Endothelial cell of umbilical vein (primary cell): ENCODE measurements around the gene PDE3A. TPM values are rescaled to one million over a fixed set of nuclear protein-coding genes. Genes with fewer than 3 reads are reported as not detected.
A peak's percentile ranks its signal among the peaks of the same experiment; 100 is the strongest.

Experiments used
- BruUV-seq: library from RNA; stranded (reverse); fragments of 400-500 nt; replicated peaks from 2 replicates; lab custom pipeline; 2021; lab: Mats Ljungman, UMichigan
- CTCF ChIA-PET: fragments of 300-600, 350-600 bp; sonication (Branson Sonifier 250); formaldehyde crosslinking; loops from one replicate; lab custom pipeline; 2021; ENCODE audit warnings: antibody characterized with exemption, inconsistent platforms; lab: Charles Lee
- POLR2A ChIA-PET: fragments of 300-600, 350-600 bp; sonication (Branson Sonifier 250); formaldehyde crosslinking; loops from one replicate; lab custom pipeline; 2021; ENCODE audit warnings: antibody characterized with exemption, inconsistent platforms; lab: Charles Lee
- DNase-seq: peaks from one replicate; pipeline ENCODE4 v3.0.0-alpha.2; 2011; ENCODE audit warnings: low read depth, low spot score
- FAIRE-seq: peaks from 2 replicates; lab custom pipeline; 2011; peaks lifted over from hg19 to GRCh38; lab: Jason Lieb, UNC
- H2AFZ ChIP-seq: 2 replicates; pipeline ENCODE4 v1.6.0; 2012; ENCODE audit warnings: low read depth, low read length, control low read depth, inconsistent platforms
- H3K27ac ChIP-seq: 2 replicates; pipeline ENCODE4 v1.5.1; 2011; ENCODE audit warnings: low read depth, mild to moderate bottlenecking, control low read depth, low read length, moderate library complexity; ENCODE audit not compliant: insufficient read depth
- H3K27me3 ChIP-seq, 2 experiments: 2 replicates each; pipeline versions ENCODE4 v1.6.0 to v1.6.1; 2011; ENCODE audit warnings: low read length in 2 of 2, mixed read lengths in 1 of 2; ENCODE audit not compliant: control insufficient read depth in 2 of 2, insufficient read depth in 2 of 2
- H3K36me3 ChIP-seq, 2 experiments: 2 replicates in 1 of 2; 3 replicates in 1 of 2; pipeline ENCODE4 v1.5.1; 2011; ENCODE audit warnings: low read length in 2 of 2, mild to moderate bottlenecking in 1 of 2, moderate library complexity in 1 of 2; ENCODE audit not compliant: control insufficient read depth in 2 of 2, insufficient read depth in 2 of 2; ENCODE audit errors: extremely low read depth in 1 of 2
- H3K4me1 ChIP-seq: 3 replicates; pipeline ENCODE4 v1.5.1; 2011; ENCODE audit warnings: mild to moderate bottlenecking, low read length; ENCODE audit not compliant: control insufficient read depth, insufficient read depth; ENCODE audit errors: extremely low read depth
- H3K4me2 ChIP-seq: 2 replicates; pipeline ENCODE4 v1.6.1; 2011; ENCODE audit warnings: low read length, control low read depth, mixed read lengths; ENCODE audit not compliant: insufficient read depth
- H3K4me3 ChIP-seq, 3 experiments: fragments of 200-600 bp in 1 of 3; sonication (generic), shearing (Covaris generic) in 1 of 3; replicated peaks in 1 of 3; 2 replicates each; pipeline ENCODE4 v1.5.1; 2011 to 2016; ENCODE audit warnings: control low read depth in 3 of 3, low read length in 3 of 3, mild to moderate bottlenecking in 2 of 3, inconsistent platforms in 1 of 3, low read depth in 1 of 3, moderate library complexity in 1 of 3; ENCODE audit not compliant: insufficient read depth in 1 of 3
- H3K79me2 ChIP-seq: 2 replicates; pipeline ENCODE4 v1.6.0; 2012; ENCODE audit warnings: low read length, inconsistent platforms; ENCODE audit not compliant: control insufficient read depth, insufficient read depth
- H3K9ac ChIP-seq: replicated peaks from 2 replicates; pipeline ENCODE3; 2011; ENCODE audit warnings: low read length, control low read depth; ENCODE audit not compliant: insufficient read depth; ENCODE audit errors: extremely low read depth
- H3K9me1 ChIP-seq: replicated peaks from 3 replicates; pipeline ENCODE4 v1.6.0; 2011; ENCODE audit warnings: mild to moderate bottlenecking, low read length; ENCODE audit not compliant: control insufficient read depth, insufficient read depth; ENCODE audit errors: extremely low read depth
- H3K9me3 ChIP-seq: replicated peaks from 2 replicates; pipeline ENCODE4 v1.5.1; 2012; ENCODE audit warnings: low read length, inconsistent platforms; ENCODE audit not compliant: control insufficient read depth, insufficient read depth
- H4K20me1 ChIP-seq: replicated peaks from 2 replicates; pipeline ENCODE3; 2011; ENCODE audit warnings: mild to moderate bottlenecking, low read length; ENCODE audit not compliant: control insufficient read depth, insufficient read depth; ENCODE audit errors: extremely low read depth
- CTCF ChIP-seq, 2 donors: IDR thresholded peaks; 1 replicate in 1 of 2; 2 replicates in 1 of 2; pipeline ENCODE4 v1.5.1; 2011; ENCODE audit warnings: low read length in 2 of 2, mild to moderate bottlenecking in 2 of 2, moderate library complexity in 2 of 2, control low read depth in 1 of 2, inconsistent platforms in 1 of 2, low read depth in 1 of 2; ENCODE audit not compliant: insufficient read depth in 1 of 2; ENCODE audit errors: extremely low read depth in 1 of 2
- EZH2 ChIP-seq: IDR thresholded peaks from 2 replicates; pipeline ENCODE4 v1.6.1; 2012; ENCODE audit warnings: borderline replicate concordance, low read depth, mild to moderate bottlenecking, moderate library complexity, low read length, inconsistent platforms; ENCODE audit not compliant: severe bottlenecking
- FOS ChIP-seq: IDR thresholded peaks from 2 replicates; pipeline ENCODE4 v1.6.1; 2011; ENCODE audit warnings: mild to moderate bottlenecking, low read length, moderate library complexity, borderline replicate concordance; ENCODE audit not compliant: insufficient read depth
- GATA2 ChIP-seq: IDR thresholded peaks from 2 replicates; pipeline ENCODE4 v1.7.0; 2011; ENCODE audit warnings: low read depth, mild to moderate bottlenecking, moderate library complexity, mixed read lengths, low read length; ENCODE audit not compliant: insufficient read length, insufficient read depth
- JUN ChIP-seq: IDR thresholded peaks from 2 replicates; pipeline ENCODE4 v1.6.1; 2011; ENCODE audit warnings: borderline replicate concordance, low read depth; ENCODE audit not compliant: insufficient read length, insufficient read depth
- MAX ChIP-seq: IDR thresholded peaks from 2 replicates; pipeline ENCODE4 v1.6.1; 2011; ENCODE audit not compliant: insufficient read depth, insufficient read length
- MYC ChIP-seq: IDR thresholded peaks from one replicate; pipeline ENCODE4 v1.6.1; 2011; ENCODE audit warnings: mild to moderate bottlenecking, low read depth, low read length
- POLR2A ChIP-seq: IDR thresholded peaks from 2 replicates; pipeline ENCODE4 v1.6.1; 2012; ENCODE audit warnings: low read depth, mild to moderate bottlenecking, control low read depth, low read length
- POLR2AphosphoS5 ChIP-seq: IDR thresholded peaks from 2 replicates; pipeline ENCODE4 v1.6.1; 2012; ENCODE audit warnings: low read depth, mild to moderate bottlenecking, control low read depth, low read length, moderate library complexity; ENCODE audit not compliant: insufficient read depth
- dilution Hi-C: fragments of 300-500 bp; cut with MboI; formaldehyde crosslinking; loops from one replicate; pipeline ENCODE4 v1.15.0; 2019; ENCODE audit warnings: low sequenced_read_pairs; ENCODE audit not compliant: extremely low pct_ligation_motif_present
- intact Hi-C: fragments of 100-400 bp; cut with micrococcal nuclease; formaldehyde crosslinking; loops from one replicate; pipeline ENCODE4 v1.10.0; 2022
- polyA plus RNA-seq, 4 experiments: library from polyadenylated mRNA; depleted of rRNA in 3 of 4; stranded (reverse) in 3 of 4; unstranded in 1 of 4; fragments of >200 nt; gene quantifications; 2 replicates each; pipeline versions ENCODE4 v1.2.1 to v1.2.3, GENCODE V29; 2011 to 2012; ENCODE audit warnings: missing spikeins in 1 of 4
- total RNA-seq: library from RNA; stranded (reverse); gene quantifications from 2 replicates; pipeline ENCODE4 v1.2.3, GENCODE V29; 2021

The PDE3A gene
- total and polyA plus RNA-seq, 2 donors (not counting 3 experiments of a cell fraction or from before 2014, with no cell fraction given): 14.0 to 27.4 TPM

- dilution Hi-C loops (no loop called here), intact Hi-C loops (no loop called here)
- H3K27me3 ChIP-seq: no peaks in the 10 kb centered on the region
- H3K9ac ChIP-seq: no peak overlapping the region
- H3K9me1 ChIP-seq: no peaks in the 10 kb centered on the region
- ChIA-PET CTCF (interaction anchor here (1.7 kb wide), 1 partner anchor 134 kb away, joined by 4 read pairs; no protein-coding TSS in a partner anchor), POLR2A (no interaction called here)
- no peak overlapping the region for H2AFZ ChIP-seq
- H3K27ac ChIP-seq: no peak overlapping the region
- no peaks in the 10 kb centered on the region for H3K4me1 ChIP-seq
- no peak overlapping the region for H3K4me3 ChIP-seq
- peak; percentile 92 for DNase-seq
- H3K9me3 ChIP-seq: no peaks in the 10 kb centered on the region
- no TSS peak for BruUV-seq
- peaks cover 8% of the 10 kb centered on the region for H4K20me1 ChIP-seq
- H3K4me2 ChIP-seq: no peak overlapping the region
- peaks cover 19% of the 10 kb centered on the region for H3K79me2 ChIP-seq
- no peak for FAIRE-seq
- no peaks in the 10 kb centered on the region for H3K36me3 ChIP-seq
- TF ChIP-seq FOS (no peak), MAX (no peak), EZH2 (no peak), JUN (no peak), MYC (no peak), CTCF (IDR thresholded peaks at IDR 0.05; ENCODE audit: extremely low read depth in 1 of 2, insufficient read depth in 1 of 2, low read depth in 1 of 2, low read length in 2 of 2) (no peak), GATA2 (no peak), POLR2AphosphoS5 (no peak), POLR2A (no peak)
These were observed 46.7 kb downstream of the PDE3A start for GRCh38 chr12:20415028-20415427.
